Lower lobe of right lung (tissue), 2 donors: ENCODE measurements around the gene SEMA4B. TPM values are rescaled to one million over a fixed set of nuclear protein-coding genes. Genes with fewer than 3 reads are reported as not detected.

Experiments
- ATAC-seq, 2 donors: fragments of 200-7000 bp; cut with Tn5 transposase; one replicate each; pipeline ENCODE4 v1.9.1; 2020 to 2022; ENCODE audit warnings: mild to moderate bottlenecking in 2 of 2, moderate library complexity in 2 of 2
- DNase-seq: peaks from one replicate; pipeline ENCODE4 v3.0.0-alpha.2; 2020
- H3K27ac ChIP-seq: fragments of 200-600 bp; one replicate; pipeline ENCODE4 v1.8.0; 2022
- H3K27me3 ChIP-seq: fragments of 200-600 bp; one replicate; pipeline ENCODE4 v1.8.0; 2022; ENCODE audit warnings: low read depth
- H3K36me3 ChIP-seq: fragments of 200-600 bp; one replicate; pipeline ENCODE4 v1.8.0; 2022; ENCODE audit warnings: mild to moderate bottlenecking
- H3K4me1 ChIP-seq: fragments of 200-600 bp; one replicate; pipeline ENCODE4 v1.8.0; 2022
- H3K4me3 ChIP-seq: fragments of 200-600 bp; one replicate; pipeline ENCODE4 v1.8.0; 2022; ENCODE audit warnings: mild to moderate bottlenecking
- H3K9me3 ChIP-seq: fragments of 200-600 bp; one replicate; pipeline ENCODE4 v1.8.0; 2022
- intact Hi-C: fragments of 100-400 bp; cut with DNase I; formaldehyde crosslinking; loops from one replicate; pipeline ENCODE4 v1.11.0; 2022
- total RNA-seq: library from RNA; stranded (reverse); fragmentation: NEBNext Ultra II Directional; extraction: Animal tissue kit (Norgen Biotek cat#: 25700); gene quantifications from one replicate; pipeline ENCODE4 v1.2.1, GENCODE V29; 2021
- TF ChIP-seq, protein P1 (sequence below): fragments of 200-600 bp; IDR thresholded peaks from one replicate; pipeline ENCODE4 v1.8.0; 2022; ENCODE audit warnings: antibody characterized with exemption, mild to moderate bottlenecking
- donor health status: DM: no; HTN: yes; CAD: no; lungs with severe emphysema.

SEMA4B gene
- total RNA-seq, 1 donor from 2014 or later: 48.1 TPM

DNA sequence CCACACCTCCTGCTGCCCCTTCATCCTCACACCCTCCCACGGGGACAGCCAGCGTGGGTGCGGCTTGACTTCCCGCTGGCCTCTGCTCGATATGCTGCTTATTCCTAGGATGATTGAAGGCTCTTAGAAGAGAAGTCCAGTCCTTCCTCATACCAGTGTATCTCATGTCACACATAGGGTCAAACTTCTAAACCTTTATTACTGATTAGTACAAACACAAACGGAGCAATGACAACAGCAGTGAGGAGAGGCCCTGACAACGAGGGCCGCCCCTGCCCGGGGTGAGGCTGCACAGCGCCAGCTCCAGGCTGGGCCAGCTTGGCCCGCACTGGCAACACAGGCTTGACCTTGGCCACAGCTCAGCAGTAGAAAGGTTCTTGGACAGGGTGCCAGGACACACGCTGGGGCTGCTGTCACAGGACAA lies 29.0 kb downstream of the SEMA4B start:
- peaks cover 60% of the 10 kb centered on the region for H3K36me3 ChIP-seq
- intact Hi-C loops: no loop called here
- ATAC-seq (no peak), DNase-seq (no peak)
- TF ChIP-seq, protein P1, sequence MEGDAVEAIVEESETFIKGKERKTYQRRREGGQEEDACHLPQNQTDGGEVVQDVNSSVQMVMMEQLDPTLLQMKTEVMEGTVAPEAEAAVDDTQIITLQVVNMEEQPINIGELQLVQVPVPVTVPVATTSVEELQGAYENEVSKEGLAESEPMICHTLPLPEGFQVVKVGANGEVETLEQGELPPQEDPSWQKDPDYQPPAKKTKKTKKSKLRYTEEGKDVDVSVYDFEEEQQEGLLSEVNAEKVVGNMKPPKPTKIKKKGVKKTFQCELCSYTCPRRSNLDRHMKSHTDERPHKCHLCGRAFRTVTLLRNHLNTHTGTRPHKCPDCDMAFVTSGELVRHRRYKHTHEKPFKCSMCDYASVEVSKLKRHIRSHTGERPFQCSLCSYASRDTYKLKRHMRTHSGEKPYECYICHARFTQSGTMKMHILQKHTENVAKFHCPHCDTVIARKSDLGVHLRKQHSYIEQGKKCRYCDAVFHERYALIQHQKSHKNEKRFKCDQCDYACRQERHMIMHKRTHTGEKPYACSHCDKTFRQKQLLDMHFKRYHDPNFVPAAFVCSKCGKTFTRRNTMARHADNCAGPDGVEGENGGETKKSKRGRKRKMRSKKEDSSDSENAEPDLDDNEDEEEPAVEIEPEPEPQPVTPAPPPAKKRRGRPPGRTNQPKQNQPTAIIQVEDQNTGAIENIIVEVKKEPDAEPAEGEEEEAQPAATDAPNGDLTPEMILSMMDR: no peak
- peak overlapping the region; percentile 64 for H3K27ac ChIP-seq
- no peaks in the 10 kb centered on the region for H3K9me3 ChIP-seq
- peaks cover 39% of the 10 kb centered on the region for H3K4me1 ChIP-seq
- no peak overlapping the region for H3K4me3 ChIP-seq
- no peaks in the 10 kb centered on the region for H3K27me3 ChIP-seq

DNA sequence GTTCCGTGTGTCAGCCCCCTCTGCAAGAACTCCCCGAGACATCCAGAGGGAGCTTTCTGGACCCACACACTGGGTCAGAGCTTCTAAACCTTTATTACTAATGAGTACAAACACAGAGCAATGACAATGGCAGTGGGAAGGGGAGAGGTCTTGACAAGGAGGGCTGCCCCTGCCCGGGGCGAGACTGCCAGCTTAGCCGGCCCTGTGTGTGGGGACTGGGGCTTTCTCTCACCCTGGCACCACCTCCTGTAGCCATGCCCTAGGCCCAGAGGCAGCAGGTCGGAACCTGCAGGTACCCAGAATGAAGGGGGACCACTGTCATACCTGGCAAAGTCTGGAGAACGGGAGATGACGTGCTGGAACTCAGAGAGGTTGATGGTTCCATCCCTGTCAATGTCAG lies 29.5 kb downstream of the SEMA4B start:
- peaks cover 39% of the 10 kb centered on the region for H3K4me1 ChIP-seq
- peaks cover 55% of the 10 kb centered on the region for H3K36me3 ChIP-seq
- H3K27me3 ChIP-seq: no peaks in the 10 kb centered on the region
- DNase-seq (no peak), ATAC-seq (no peak)
- H3K27ac ChIP-seq: peak overlapping the region; percentile 64
- peak overlapping the region; percentile 10 for H3K4me3 ChIP-seq
- no peaks in the 10 kb centered on the region for H3K9me3 ChIP-seq
- TF ChIP-seq, protein P1: no peak
- intact Hi-C loops: no loop called here

DNA sequence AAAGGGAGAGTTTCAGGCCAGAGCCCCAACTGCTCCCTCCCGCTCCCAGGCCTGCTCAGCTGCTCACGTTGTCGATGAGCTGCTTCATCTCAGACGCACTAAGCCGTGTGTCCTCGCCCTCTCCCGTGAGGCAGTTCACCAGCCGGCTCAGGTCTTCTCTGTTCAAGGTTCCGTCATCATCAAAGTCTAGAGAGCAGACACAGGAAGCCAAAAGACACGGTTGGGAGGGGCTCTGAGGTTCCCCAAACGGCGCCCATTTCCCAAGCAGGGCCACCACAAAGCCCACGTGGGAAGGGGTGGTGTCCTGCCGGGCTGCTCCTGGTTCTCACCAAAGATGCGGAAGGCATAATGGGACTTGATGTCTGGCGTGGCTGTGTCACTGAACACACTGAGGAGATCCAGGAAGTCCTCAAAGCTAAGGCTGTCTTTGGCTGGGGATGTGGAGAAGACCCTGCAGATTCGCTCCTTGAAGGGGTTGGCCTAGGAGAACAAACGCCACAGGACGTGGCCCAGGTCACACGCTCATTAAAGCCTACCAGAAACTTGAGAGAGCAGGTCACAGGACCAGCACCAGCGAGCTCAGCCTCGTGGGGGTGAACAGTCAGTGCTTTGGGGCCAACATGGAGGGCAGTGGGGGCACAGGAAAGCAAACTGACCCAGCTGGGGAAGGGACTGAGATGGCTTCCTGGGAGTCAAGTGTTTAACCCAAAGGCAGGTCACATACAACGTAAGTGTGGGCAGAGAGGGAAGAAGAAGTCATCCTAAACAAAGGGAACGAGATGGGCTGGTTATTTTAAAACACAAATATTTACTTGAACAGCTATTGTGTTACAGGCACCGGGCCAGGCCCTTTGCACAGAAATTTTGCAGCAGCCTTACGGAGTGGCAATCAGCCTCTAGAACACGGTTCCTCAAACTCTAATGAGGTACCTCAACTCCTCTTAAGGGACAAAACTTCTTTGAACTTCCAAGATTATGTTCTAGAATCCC lies 30.2 kb downstream of the SEMA4B start:
- DNase-seq (peak; percentile 79), ATAC-seq (peak in 1 of 2 donors; percentile 2)
- peaks cover 39% of the 10 kb centered on the region for H3K4me1 ChIP-seq
- peaks cover 52% of the 10 kb centered on the region for H3K36me3 ChIP-seq
- H3K27me3 ChIP-seq: no peaks in the 10 kb centered on the region
- H3K27ac ChIP-seq: peak overlapping the region; percentile 64
- no peaks in the 10 kb centered on the region for H3K9me3 ChIP-seq
- TF ChIP-seq, protein P1: no peak
- intact Hi-C loops: no loop called here
- peak overlapping the region; percentile 10 for H3K4me3 ChIP-seq

- intact Hi-C loops: no loop called here
- H3K4me1 ChIP-seq: peaks cover 39% of the 10 kb centered on the region
- no peaks in the 10 kb centered on the region for H3K27me3 ChIP-seq
- TF ChIP-seq, protein P1: no peak
- H3K27ac ChIP-seq: peak overlapping the region; percentile 95
- H3K9me3 ChIP-seq: no peaks in the 10 kb centered on the region
- peaks cover 53% of the 10 kb centered on the region for H3K36me3 ChIP-seq
- DNase-seq (no peak), ATAC-seq (no peak)
- peak overlapping the region; percentile 88 for H3K4me3 ChIP-seq
These were observed 31.1 kb downstream of the SEMA4B start for GRCh38 chr15:90232196-90232595.

DNA sequence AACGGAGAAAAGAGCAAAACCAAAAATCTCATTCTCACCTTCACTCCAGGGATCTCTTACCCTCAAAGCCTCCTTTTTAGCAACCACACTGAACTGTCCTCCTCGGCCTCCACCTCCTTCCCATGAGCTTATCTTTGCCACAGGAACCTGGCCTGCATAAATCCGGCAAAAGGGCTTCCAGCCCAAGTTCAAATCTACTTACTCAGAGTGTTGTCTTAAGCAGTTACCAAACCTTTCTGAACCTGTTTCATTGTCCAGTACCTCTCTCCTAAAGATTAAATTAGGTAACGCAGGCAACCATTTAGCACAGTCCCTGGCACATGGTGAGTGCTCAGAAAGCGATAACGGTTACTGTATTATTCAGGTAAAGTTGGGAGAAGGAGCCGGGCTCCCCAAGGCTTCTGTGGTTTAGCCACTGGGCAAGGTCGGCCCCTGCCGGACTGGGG lies 31.8 kb downstream of the SEMA4B start:
- Histone ChIP-seq H3K27ac (peak overlapping the region; percentile 95), H3K36me3 (peaks cover 53% of the 10 kb centered on the region), H3K9me3 (no peaks in the 10 kb centered on the region), H3K27me3 (no peaks in the 10 kb centered on the region), H3K4me1 (peaks cover 39% of the 10 kb centered on the region), H3K4me3 (peak overlapping the region; percentile 88)
- TF ChIP-seq, protein P1: peak; percentile 50
- intact Hi-C loops: no loop called here
- DNase-seq: no peak
- ATAC-seq: no peak
